CD4-positive, alpha-beta T cell treated with Interleukin-17A for 4 hours (primary cell): ENCODE results near the gene HIGD1B.
"Not testable (repeated sequence)": the region's sequence is repeated elsewhere in the genome, so short reads cannot be mapped to it uniquely, and the experiment has no call there.

Experiments
- DNase-seq: peaks from one replicate; pipeline ENCODE4 v3.0.0-alpha.2; 2020; ENCODE audit warnings: mixed read lengths

HIGD1B gene

DNA sequence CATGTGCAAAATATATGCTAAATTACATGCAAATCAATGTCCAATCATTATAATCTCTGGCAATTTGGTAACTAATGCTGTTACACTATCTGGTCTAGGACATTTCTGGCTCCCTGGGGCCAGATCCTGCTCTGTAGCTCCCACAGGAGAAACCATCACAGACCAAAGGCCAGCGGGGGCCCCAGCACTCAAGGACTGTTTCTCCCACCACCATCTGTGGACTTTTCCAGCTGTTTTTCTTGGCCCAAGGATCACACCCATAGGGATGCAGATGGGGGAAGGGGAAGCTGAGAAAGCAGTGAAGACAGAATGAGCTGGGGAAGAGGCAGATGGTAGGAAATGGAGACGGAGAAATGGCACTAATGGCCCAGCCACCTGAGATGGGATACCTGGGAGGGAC, at the start of gene HIGD1B:
TSS of gene HIGD1B (plus strand) at position 298 of the 400 bp plus-strand sequence. CDS start 270 bp downstream, outside the sequence.
- no peak for DNase-seq

- DNase-seq, result no peak
Measured at GRCh38 chr17:44798356-44798755, 49.3 kb upstream of the HIGD1B start.

GRCh38 chr17:44801880-44802279, 45.8 kb upstream of the HIGD1B start:
- DNase-seq, result no peak

DNA sequence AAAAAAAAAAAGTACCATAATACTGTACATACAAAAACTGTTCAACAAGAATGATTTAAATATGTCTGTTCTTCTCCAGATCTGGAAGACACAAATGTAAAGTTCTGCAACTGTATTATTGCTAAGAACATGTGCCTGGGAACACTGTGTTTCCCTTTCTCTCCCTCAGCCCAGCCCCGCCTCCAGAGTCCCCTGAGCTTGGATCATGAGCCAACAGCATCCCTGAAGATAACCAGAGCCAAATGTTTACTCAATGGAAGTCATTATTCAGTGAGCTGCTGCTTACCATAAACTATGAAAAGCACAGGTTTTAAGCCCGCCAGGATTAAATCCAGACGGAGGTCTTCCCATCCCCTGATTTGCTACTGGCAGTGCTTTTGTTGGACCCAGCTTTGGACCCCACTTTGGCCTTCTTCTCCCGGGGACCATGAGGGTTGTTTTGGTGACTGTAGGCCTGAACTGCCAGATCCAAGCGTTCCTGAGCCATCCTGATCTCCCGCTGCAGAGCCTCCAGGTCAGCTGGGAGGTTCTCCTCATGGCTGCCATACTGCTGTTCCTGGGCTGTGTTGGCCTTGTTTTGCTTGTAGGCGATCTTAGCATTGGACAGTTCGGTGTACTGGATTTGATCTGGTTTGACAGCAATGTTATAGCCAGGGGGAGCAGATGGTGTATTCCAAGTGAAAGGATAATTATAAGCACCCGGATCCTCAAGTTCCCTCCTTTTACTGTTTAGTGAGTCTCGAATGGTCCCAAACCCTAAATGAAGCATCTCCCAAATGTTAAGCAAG, 43.2 kb upstream of the HIGD1B start:
- no peak for DNase-seq

- no peak for DNase-seq
Measured at GRCh38 chr17:44807093-44807816, 40.4 kb upstream of the HIGD1B start.

DNA sequence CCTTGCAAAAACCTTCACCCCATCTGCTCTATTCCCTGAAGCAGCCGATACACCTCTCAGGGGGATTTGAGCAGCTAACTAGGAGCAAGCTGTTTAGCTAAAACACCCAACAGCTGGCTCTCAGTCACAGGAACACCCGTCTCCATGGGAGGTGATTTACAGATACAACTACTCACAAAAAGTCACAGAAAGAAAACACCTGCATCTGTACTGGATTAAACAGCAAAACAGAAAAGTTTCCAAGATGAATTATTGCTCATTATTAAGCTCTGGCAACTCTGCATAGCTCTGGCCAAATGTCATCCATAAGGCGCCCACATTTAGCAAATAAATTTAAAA, 39.9 kb upstream of the HIGD1B start:
- DNase-seq, result no peak

DNA sequence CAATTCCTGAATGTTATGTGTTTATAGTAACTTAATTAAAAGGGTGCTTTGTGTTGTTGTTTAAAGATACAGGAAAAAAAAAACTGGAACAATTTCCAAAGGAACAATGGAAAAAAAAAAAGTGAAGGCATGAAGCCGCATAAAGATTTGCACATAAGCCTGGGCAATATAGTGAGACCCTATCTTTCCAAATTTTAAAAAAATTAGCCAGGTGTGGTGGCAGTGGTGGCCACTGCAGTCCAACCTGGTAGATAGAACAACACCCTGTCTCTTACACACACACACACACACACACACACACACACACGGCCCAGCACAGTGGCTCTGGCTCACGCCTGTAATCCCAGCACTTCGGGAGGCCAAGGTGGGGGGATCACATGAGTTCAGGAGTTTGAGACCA, 39.5 kb upstream of the HIGD1B start:
- no peak for DNase-seq

DNA sequence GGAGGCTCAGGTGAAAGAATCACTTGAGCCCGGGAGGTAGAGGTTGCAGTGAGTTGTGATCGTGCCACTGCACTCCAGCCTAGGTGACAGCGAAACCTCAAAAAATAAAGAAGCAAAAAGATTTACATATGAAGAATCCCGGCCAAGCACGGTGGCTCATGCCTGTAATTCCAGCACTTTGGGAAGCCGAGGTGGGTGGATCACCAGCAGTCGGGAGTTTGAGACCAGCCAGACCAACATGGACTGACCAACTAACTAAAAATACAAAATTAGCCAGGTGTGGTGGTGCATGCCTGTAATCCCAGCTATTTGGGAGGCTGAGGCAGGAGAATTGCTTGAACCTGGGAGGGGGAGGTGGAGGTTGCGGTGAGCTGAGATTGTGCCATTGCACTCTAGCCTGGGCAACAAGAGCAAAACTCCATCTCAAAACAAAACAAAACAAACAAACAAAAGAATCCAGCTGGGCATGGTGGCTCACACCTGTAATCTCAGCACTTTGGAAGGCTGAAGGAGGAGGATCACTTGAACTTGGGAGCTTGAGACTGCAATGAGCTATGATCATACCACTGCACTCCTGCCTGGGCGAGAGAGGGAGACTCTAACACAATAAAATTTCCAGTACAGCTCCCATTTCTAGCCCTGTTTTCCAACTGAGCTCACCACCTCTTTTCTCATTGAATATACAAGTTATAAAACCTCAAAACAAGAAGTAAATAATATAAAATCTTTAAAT, 38.9 kb upstream of the HIGD1B start:
- DNase-seq, result not testable (repeated sequence)

DNA sequence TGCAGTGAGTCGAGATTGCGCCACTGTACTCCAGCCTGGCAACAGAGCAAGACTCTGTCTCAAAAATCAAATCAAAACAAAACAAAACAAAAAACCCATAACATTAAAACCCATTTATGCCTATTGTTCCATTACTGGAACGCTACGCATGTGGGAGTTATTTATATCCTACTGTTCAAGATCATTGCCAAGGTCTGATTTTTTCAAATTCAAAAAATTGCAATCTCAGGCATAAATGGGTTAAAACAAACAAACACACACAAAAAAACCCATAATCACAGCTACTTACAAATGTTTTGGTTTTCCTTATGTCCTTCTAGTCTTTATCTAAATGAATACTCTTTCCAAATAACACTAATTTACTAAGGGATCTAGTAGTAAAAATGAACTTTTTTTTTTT, 35.4 kb upstream of the HIGD1B start:
- DNase-seq, result no peak

- not testable (repeated sequence) for DNase-seq
Measured at GRCh38 chr17:44818508-44818907, 29.2 kb upstream of the HIGD1B start.

- no peak for DNase-seq
Measured at GRCh38 chr17:44820631-44821212, 27.0 kb upstream of the HIGD1B start.

GRCh38 chr17:44825236-44825635, 22.4 kb upstream of the HIGD1B start:
- not testable (repeated sequence) for DNase-seq

- DNase-seq, result no peak
Measured at GRCh38 chr17:44826123-44826790, 21.4 kb upstream of the HIGD1B start.

- no peak for DNase-seq
Measured at GRCh38 chr17:44827863-44828262, 19.8 kb upstream of the HIGD1B start.

DNA sequence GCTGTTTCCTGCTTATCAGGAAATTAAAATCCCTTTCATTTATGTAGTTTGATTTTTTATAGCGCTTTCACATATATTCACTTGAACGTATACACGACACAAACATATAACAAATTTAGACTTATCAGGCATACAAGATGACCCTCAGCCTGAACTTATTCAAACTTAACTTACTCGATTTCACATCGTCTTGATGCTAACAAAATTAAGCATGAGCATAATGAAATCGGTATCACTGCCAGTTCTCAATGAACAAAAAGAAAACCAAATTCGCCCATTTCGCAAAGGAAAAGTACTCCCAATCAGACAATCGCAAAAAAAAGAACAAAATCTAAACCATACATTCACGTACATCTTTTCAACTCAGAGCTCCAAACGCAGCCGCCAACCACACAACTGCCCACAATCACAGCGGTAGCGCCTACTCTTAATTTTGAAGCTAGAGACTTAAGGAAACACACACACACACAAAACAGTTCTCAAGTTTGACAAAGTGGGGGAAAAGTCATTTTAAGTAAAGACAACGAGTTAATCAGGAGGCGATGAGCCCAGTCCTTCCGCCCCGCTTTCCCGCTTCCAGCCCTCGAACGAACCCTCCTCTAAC, 18.7 kb upstream of the HIGD1B start:
- no peak for DNase-seq

- DNase-seq, result peak; percentile 16
Measured at GRCh38 chr17:44829523-44830358, 17.9 kb upstream of the HIGD1B start, which contains the start of gene GJC1. Gene GJC1 (minus strand): TSS chr17:44830287. CDS start chr17:44805817, 24,470 bp downstream.

DNA sequence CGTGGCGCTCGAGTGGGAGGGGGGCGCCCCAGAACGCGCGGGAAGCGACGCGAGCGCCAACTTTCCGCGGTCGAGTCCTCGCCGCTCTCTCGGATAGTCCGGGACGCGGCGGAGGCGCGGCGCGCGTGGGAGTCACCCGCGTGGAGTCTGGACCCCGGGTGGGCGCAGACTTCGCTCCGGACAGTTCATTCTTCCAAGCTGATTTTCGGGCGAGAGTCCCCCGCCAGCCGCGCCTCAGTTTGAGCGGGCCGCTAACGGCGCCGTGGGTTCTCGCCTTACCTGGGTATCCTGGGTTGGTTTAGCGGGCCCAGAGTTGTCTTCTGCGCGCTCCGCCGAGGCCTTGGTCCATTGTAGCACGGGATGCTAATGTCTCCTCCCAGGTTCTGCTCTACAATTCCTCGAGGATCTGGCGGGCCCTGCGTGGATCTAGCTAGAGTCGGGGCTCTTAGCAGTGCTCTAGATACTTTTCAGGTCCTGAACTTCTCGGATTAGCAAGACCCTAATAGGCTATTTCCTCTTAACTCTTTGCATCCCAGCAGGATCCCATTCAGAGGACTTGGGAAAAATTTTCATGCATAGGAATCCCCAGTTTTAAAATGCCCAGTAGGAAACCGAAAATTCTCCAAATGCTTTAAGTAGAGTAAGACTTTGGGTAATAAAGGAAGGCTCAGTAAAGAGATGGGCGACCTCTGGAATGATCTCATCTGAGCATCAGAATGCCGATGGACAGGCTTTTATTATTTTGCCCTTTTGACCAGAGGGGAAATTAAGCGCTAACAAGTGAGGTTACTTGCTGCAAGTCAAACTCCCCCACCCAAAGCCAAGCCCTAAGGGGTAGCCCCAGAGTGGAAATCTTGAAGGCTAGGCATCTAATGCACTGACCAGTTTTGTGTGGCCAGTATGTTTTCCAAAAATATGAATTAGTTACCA, 17.1 kb upstream of the HIGD1B start:
- DNase-seq, result peak; percentile 12

DNA sequence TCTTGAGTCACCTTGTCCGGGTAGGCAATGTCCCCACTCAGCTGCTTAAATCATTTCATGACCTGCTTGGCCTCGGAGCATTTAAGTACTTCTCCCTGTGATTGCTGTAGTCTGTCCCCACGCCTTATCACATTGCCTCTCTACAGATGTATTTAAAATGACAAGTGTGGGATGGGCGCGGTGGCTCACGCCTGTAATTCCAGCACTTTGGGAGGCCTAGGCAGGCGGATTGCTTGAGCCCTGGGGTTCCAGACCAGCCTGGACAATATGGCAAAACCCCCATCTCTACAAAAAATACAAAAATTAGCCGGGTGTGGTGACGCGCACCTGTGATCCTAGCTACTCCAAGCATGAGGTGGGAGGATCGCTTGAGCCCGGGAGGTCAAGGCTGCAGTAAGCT, 16.3 kb upstream of the HIGD1B start:
- no peak for DNase-seq

DNA sequence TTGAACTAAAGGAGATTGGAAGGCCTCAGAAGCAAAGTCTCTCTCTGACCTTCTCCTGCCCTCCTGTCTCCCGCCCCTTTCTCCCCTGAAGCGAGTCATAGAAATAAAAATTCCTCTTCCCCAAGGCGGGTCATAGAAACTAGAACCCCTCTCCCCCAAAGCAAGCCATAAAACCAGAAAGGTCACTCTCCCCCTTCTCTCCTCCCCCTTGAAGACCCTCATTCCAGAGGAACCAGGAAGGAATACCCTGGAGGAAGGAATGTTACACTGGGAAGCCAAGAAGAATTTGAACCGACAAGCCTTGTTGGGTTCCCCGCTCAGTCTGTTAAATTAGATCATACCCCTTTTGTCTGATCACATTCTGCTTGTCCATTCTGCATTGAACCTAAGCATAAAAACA, 14.9 kb upstream of the HIGD1B start:
- no peak for DNase-seq

DNA sequence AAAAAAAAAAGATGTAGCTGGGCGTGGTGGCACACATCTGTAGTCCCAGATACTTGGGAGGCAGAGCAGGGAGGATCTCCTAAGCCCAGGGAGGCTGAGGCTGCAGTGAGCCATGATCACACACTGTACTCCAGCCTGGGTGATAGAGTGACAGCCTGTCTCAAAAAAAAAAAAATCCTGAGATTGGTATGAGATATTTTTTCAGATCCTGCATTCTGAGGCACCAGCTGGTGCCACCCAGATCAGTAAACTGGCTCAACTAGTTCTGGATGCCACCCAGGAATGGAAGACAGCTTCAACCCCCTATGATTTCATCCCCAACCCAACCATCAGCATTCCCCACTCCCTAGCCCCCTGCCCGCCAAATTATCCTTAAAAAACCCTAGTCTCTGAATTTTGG, 10.5 kb upstream of the HIGD1B start:
- no peak for DNase-seq
